Adrenal gland (tissue), 12 donors: Measurements from ENCODE around the gene OR51T1. TPM values are rescaled to one million over a fixed set of nuclear protein-coding genes. Genes with fewer than 3 reads are reported as not detected.

Experiments used
- DNase-seq, 7 donors: peaks; one replicate each; pipeline ENCODE4 v3.0.0-alpha.2; 2019 to 2020
- H3K27ac ChIP-seq, 5 donors: fragments of 200-600 bp; sonication (generic) in 4 of 5; 1 replicate in 3 of 5; 2 replicates in 2 of 5; pipeline versions ENCODE4 v1.5.1 to v1.8.0; 2016 to 2020; ENCODE audit warnings: mild to moderate bottlenecking in 1 of 5
- H3K27me3 ChIP-seq: fragments of 200-600 bp; 2 replicates; pipeline ENCODE4 v1.8.0; 2021
- H3K36me3 ChIP-seq, 2 donors: fragments of 200-600 bp; replicated peaks in 1 of 2; 1 replicate in 1 of 2; 2 replicates in 1 of 2; pipeline versions ENCODE4 v1.5.1 to v1.8.0; 2018 to 2022
- H3K4me1 ChIP-seq, 2 donors: fragments of 200-600 bp; replicated peaks in 1 of 2; 1 replicate in 1 of 2; 2 replicates in 1 of 2; pipeline versions ENCODE4 v1.5.1 to v1.8.0; 2018 to 2021
- H3K4me3 ChIP-seq, 4 donors: fragments of 200-600 bp; sonication (generic) in 3 of 4; one replicate each; pipeline ENCODE4 v1.5.1; 2016 to 2018
- H3K9me3 ChIP-seq, 3 donors: fragments of 200-600 bp; sonication (generic) in 1 of 3; replicated peaks in 1 of 3; 1 replicate in 2 of 3; 2 replicates in 1 of 3; pipeline versions ENCODE4 v1.5.1 to v1.8.0; 2016 to 2021
- CTCF ChIP-seq, 6 experiments: fragments of 450-650 bp in 4 of 6; fragments of 200-600 bp in 2 of 6; sonication (generic) in 1 of 6; IDR thresholded peaks; 1 replicate in 5 of 6; 2 replicates in 1 of 6; pipeline versions ENCODE4 v1.5.1 to v1.8.0; 2016 to 2021; ENCODE audit warnings: antibody characterized with exemption in 6 of 6, mild to moderate bottlenecking in 2 of 6, moderate library complexity in 1 of 6
- POLR2A ChIP-seq, 2 donors: fragments of 450-650 bp; IDR thresholded peaks; one replicate each; pipeline ENCODE4 v1.6.1; 2017; ENCODE audit warnings: antibody characterized with exemption in 2 of 2, mild to moderate bottlenecking in 2 of 2, moderate library complexity in 1 of 2
- WGBS, 4 donors: extraction: QIAGEN DNeasy Blood & Tissue Kit in 2 of 4; methylation state at CpG; one replicate each; pipeline versions ENCODE4 v1.1.5 to v1.1.7; 2013 to 2017; 5-methylcytosine and 5-hydroxymethylcytosine counted together
- intact Hi-C, 2 donors: fragments of 100-400 bp; cut with DNase I; formaldehyde crosslinking; loops; one replicate each; pipeline versions ENCODE4 v1.14.1 to v1.15.0; 2022 to 2023
- polyA plus RNA-seq, 3 donors: library from polyadenylated mRNA; stranded (reverse); fragments of 200-250 nt in 2 of 3; fragments of 350-450 nt in 1 of 3; fragmentation: Illumina TruSeq in 1 of 3; extraction: RNeasy Lipid Tissue Mini Kit (QIAGEN cat#74804) in 1 of 3; gene quantifications; one replicate each; pipeline ENCODE4 v1.2.3, GENCODE V29; 2013 to 2014
- total RNA-seq, 9 donors: library from RNA; depleted of rRNA in 4 of 9; stranded (reverse); fragments of >200 nt in 4 of 9; fragments of 120-200 nt in 1 of 9; fragmentation: NEBNext Ultra II Directional in 1 of 9; extraction: Animal tissue kit (Norgen Biotek cat#: 25700) in 1 of 9; gene quantifications; one replicate each; pipeline versions ENCODE4 v1.1.0 to v1.2.4, GENCODE V29; 2013 to 2023
- donor health status: healthy with polysubstance abuse.
- donor health status: Bipolar disorder and iron deficiency.
- donor health status: DM: yes; HTN: yes; CAD: no.
- donor health status: DM: no; HTN: no; CAD: no.
- donor health status: DM: no; HTN: no; CAD: no.
- donor health status: DM: yes; HTN: yes; CAD: no.

OR51T1 gene
- total and polyA plus RNA-seq, 12 donors = not detected

GRCh38 chr11:4881188-4881587 is 512 bp upstream of the OR51T1 start:
- Histone ChIP-seq H3K27ac (no peak overlapping the region), H3K9me3 (no peaks in the 10 kb centered on the region), H3K4me1 (no peaks in the 10 kb centered on the region), H3K27me3 (no peaks in the 10 kb centered on the region), H3K4me3 (no peak overlapping the region), H3K36me3 (no peaks in the 10 kb centered on the region)
- WGBS, 4 donors = 65 to 72% (median 67%) methylated on average over 4 of the region's 4 CpGs
- DNase-seq = no peak
- no peak for TF ChIP-seq CTCF (IDR thresholded peaks at IDR 0.05)
- no peak for TF ChIP-seq POLR2A (IDR thresholded peaks at IDR 0.05)
- intact Hi-C loops = no loop called here

GRCh38 chr11:4882543-4882942 is 843 bp downstream of the OR51T1 start:
- no peak for TF ChIP-seq POLR2A (IDR thresholded peaks at IDR 0.05)
- no peak for TF ChIP-seq CTCF (IDR thresholded peaks at IDR 0.05)
- no peaks in the 10 kb centered on the region for H3K27me3 ChIP-seq
- intact Hi-C loops = no loop called here
- H3K9me3 ChIP-seq = no peaks in the 10 kb centered on the region
- H3K4me1 ChIP-seq = no peaks in the 10 kb centered on the region
- H3K4me3 ChIP-seq = no peak overlapping the region
- H3K27ac ChIP-seq = no peak overlapping the region
- 67 to 78% (median 73%) methylated on average over 5 of the region's 5 CpGs for WGBS, 4 donors
- no peak for DNase-seq
- H3K36me3 ChIP-seq = no peaks in the 10 kb centered on the region

GRCh38 chr11:4884361-4884760 is 2.7 kb downstream of the OR51T1 start:
- H3K27me3 ChIP-seq = no peaks in the 10 kb centered on the region
- no peak for DNase-seq
- H3K27ac ChIP-seq = no peak overlapping the region
- H3K36me3 ChIP-seq = no peaks in the 10 kb centered on the region
- TF ChIP-seq CTCF (IDR thresholded peaks at IDR 0.05) (no peak), POLR2A (IDR thresholded peaks at IDR 0.05) (no peak)
- WGBS, 4 donors = 41 to 47% (median 44%) methylated on average over 3 of the region's 3 CpGs
- intact Hi-C loops = no loop called here
- H3K9me3 ChIP-seq = no peaks in the 10 kb centered on the region
- H3K4me3 ChIP-seq = no peak overlapping the region
- H3K4me1 ChIP-seq = no peaks in the 10 kb centered on the region

GRCh38 chr11:4886186-4886585 is 4.5 kb downstream of the OR51T1 start:
- Histone ChIP-seq H3K4me1 (no peaks in the 10 kb centered on the region), H3K4me3 (no peak overlapping the region), H3K36me3 (no peaks in the 10 kb centered on the region), H3K9me3 (no peaks in the 10 kb centered on the region), H3K27ac (no peak overlapping the region), H3K27me3 (no peaks in the 10 kb centered on the region)
- intact Hi-C loops = no loop called here
- no peak for TF ChIP-seq CTCF (IDR thresholded peaks at IDR 0.05)
- no peak for TF ChIP-seq POLR2A (IDR thresholded peaks at IDR 0.05)
- no peak for DNase-seq
- 54 to 71% (median 58%) methylated on average over 3 of the region's 3 CpGs for WGBS, 4 donors
